GM12878 (cell line): ENCODE data around the gene ZMIZ1. TPM values are rescaled to one million over a fixed set of nuclear protein-coding genes. Genes with fewer than 3 reads are reported as not detected.

Experiments
- ATAC-seq: fragments of 200-7000 bp; cut with Tn5 transposase; 3 replicates; pipeline ENCODE4 v1.9.1; 2020; ENCODE audit warnings: mild to moderate bottlenecking, moderate library complexity
- BruUV-seq: library from RNA; stranded (reverse); fragments of 400-500 nt; replicated peaks from 2 replicates; lab custom pipeline; 2021; lab: Mats Ljungman, UMichigan
- CTCF ChIA-PET: fragments of 300-600 bp; sonication (Branson Sonifier 250); formaldehyde crosslinking; extraction: SDS; loops from one replicate; lab custom pipeline; 2021; ENCODE audit warnings: inconsistent platforms; lab: Yijun Ruan, JAX
- POLR2A ChIA-PET: fragments of 350-600 bp; formaldehyde crosslinking; extraction: SDS; loops from one replicate; lab custom pipeline; 2021; ENCODE audit warnings: inconsistent platforms; lab: Charles Lee
- RAD21 ChIA-PET: fragments of 300-600 bp; sonication (Branson Sonifier 250); formaldehyde crosslinking; loops from one replicate; lab custom pipeline; 2023; ENCODE audit warnings: antibody characterized with exemption; ENCODE audit not compliant: unreplicated experiment; lab: Charles Lee
- SMC1A ChIA-PET: fragments of 300-600 bp; sonication (Branson Sonifier 250); formaldehyde crosslinking; loops from one replicate; lab custom pipeline; 2023; ENCODE audit not compliant: unreplicated experiment, uncharacterized antibody; lab: Charles Lee
- DNase-seq: peaks from one replicate; pipeline ENCODE4 v3.0.0-alpha.2; 2011; ENCODE audit warnings: low read depth, low spot score
- FAIRE-seq: peaks from 3 replicates; lab custom pipeline; 2011; peaks lifted over from hg19 to GRCh38; lab: Jason Lieb, UNC
- H2AFZ ChIP-seq: 2 replicates; pipeline ENCODE4 v1.6.0; 2011; ENCODE audit warnings: low read depth, low read length, control low read depth; ENCODE audit not compliant: control insufficient read depth
- H3K27ac ChIP-seq: 2 replicates; pipeline ENCODE4 v1.5.1; 2011; ENCODE audit warnings: control low read depth; ENCODE audit not compliant: control insufficient read depth, insufficient read depth
- H3K27me3 ChIP-seq, 2 experiments: replicated peaks in 1 of 2; 2 replicates each; pipeline versions ENCODE4 v1.6.0 to v1.6.1; 2011; ENCODE audit warnings: low read length in 1 of 2; ENCODE audit not compliant: control insufficient read depth in 2 of 2, insufficient read depth in 2 of 2
- H3K36me3 ChIP-seq, 2 experiments: 2 replicates each; pipeline ENCODE4 v1.5.1; 2011; ENCODE audit warnings: low read length in 1 of 2; ENCODE audit not compliant: control insufficient read depth in 2 of 2, insufficient read depth in 2 of 2
- H3K4me1 ChIP-seq: 2 replicates; pipeline ENCODE4 v1.6.1; 2011; ENCODE audit warnings: mild to moderate bottlenecking, low read length, moderate library complexity, mixed read lengths; ENCODE audit not compliant: control insufficient read depth, insufficient read depth
- H3K4me2 ChIP-seq: 2 replicates; pipeline ENCODE4 v1.6.0; 2011; ENCODE audit warnings: control low read depth; ENCODE audit not compliant: control insufficient read depth, insufficient read depth
- H3K4me3 ChIP-seq: fragments of 200-600 bp; sonication (generic); 2 replicates; pipeline ENCODE4 v1.5.1; 2016
- H3K79me2 ChIP-seq: 2 replicates; pipeline ENCODE4 v1.6.0; 2011; ENCODE audit warnings: low read length; ENCODE audit not compliant: control insufficient read depth, insufficient read depth
- H3K9ac ChIP-seq: 2 replicates; pipeline ENCODE4 v1.8.0; 2011; ENCODE audit warnings: low read length, control low read depth, mixed read lengths; ENCODE audit not compliant: control insufficient read depth, insufficient read depth
- H3K9me3 ChIP-seq: replicated peaks from 3 replicates; pipeline ENCODE4 v1.5.1; 2011; ENCODE audit warnings: mild to moderate bottlenecking, low read length; ENCODE audit not compliant: control insufficient read depth, insufficient read depth
- H4K20me1 ChIP-seq: 2 replicates; pipeline ENCODE4 v1.6.0; 2011; ENCODE audit not compliant: control insufficient read depth, insufficient read depth
- BHLHE40 ChIP-seq, 2 experiments: fragments of 450-650 bp in 1 of 2; IDR thresholded peaks; 2 replicates each; pipeline ENCODE4 v1.6.1; 2011 to 2017; ENCODE audit warnings: low read depth in 2 of 2, borderline replicate concordance in 1 of 2, improper control_type of control experiment in 1 of 2, low read length in 1 of 2, mild to moderate bottlenecking in 1 of 2
- GABPA ChIP-seq: IDR thresholded peaks from 2 replicates; pipeline ENCODE4 v1.6.1; 2014; ENCODE audit warnings: antibody characterized with exemption, low read depth, mild to moderate bottlenecking, inconsistent platforms
- GATAD2B ChIP-seq: fragments of 450-650 bp; conservative IDR thresholded peaks from 2 replicates; pipeline ENCODE4 v1.6.1; 2017; ENCODE audit warnings: low read depth, mild to moderate bottlenecking, moderate library complexity
- MAX ChIP-seq: IDR thresholded peaks from 2 replicates; pipeline ENCODE4 v1.6.1; 2012; ENCODE audit warnings: low read depth, low read length, improper control_type of control experiment
- PAX8 ChIP-seq: fragments of 450-650 bp; IDR thresholded peaks from 2 replicates; pipeline ENCODE4 v1.6.1; 2017; ENCODE audit warnings: mild to moderate bottlenecking, moderate library complexity
- PBX3 ChIP-seq: IDR thresholded peaks from 2 replicates; pipeline ENCODE4 v1.6.1; 2011; ENCODE audit warnings: mild to moderate bottlenecking, low read depth, low read length, moderate library complexity; ENCODE audit not compliant: insufficient replicate concordance
- RELA ChIP-seq: fragments of 450-650 bp; IDR thresholded peaks from 2 replicates; pipeline ENCODE4 v1.8.0; 2014; ENCODE audit warnings: borderline replicate concordance; ENCODE audit not compliant: partially characterized antibody
- RUNX3 ChIP-seq: IDR thresholded peaks from 2 replicates; pipeline ENCODE4 v1.6.1; 2012; ENCODE audit warnings: low read length, inconsistent platforms
- SP1 ChIP-seq: IDR thresholded peaks from one replicate; pipeline ENCODE4 v1.6.1; 2011; ENCODE audit warnings: low read depth, low read length
- WRNIP1 ChIP-seq: IDR thresholded peaks from 2 replicates; pipeline ENCODE4 v1.6.1; 2011; ENCODE audit warnings: low read depth, low read length, improper control_type of control experiment, borderline replicate concordance
- WGBS: methylation state at CpG from one replicate; pipeline ENCODE4 v1.1.6; 2016; ENCODE audit warnings: low lambda C conversion rate; ENCODE audit not compliant: insufficient replicate concordance, insufficient coverage; ENCODE audit errors: missing lambda C conversion rate; 5-methylcytosine and 5-hydroxymethylcytosine counted together
- in situ Hi-C: fragments of 300-500 bp; cut with MboI; formaldehyde crosslinking; loops from 9 replicates; pipeline ENCODE4 v1.14.3; 2018; ENCODE audit warnings: mixed read lengths
- intact Hi-C: fragments of 100-400 bp; cut with micrococcal nuclease; formaldehyde crosslinking; loops from one replicate; pipeline ENCODE4 v1.14.2; 2022; ENCODE audit not compliant: unreplicated experiment
- polyA plus RNA-seq, 11 experiments: library from polyadenylated mRNA; depleted of rRNA in 4 of 11; unstranded in 6 of 11; stranded (reverse) in 5 of 11; fragments of >200 nt; fragmentation: Nextera tagmentation in 4 of 11; fragmentation: Illumina TruSeq in 1 of 11; extraction: Ambion mirVana in 4 of 11; extraction: Trizol in 1 of 11; gene quantifications; 1 replicate in 1 of 11; 2 replicates in 10 of 11; pipeline versions ENCODE4 v1.2.1 to v1.2.3, GENCODE V29; 2011 to 2016; ENCODE audit warnings: inconsistent platforms in 2 of 11, missing spikeins in 2 of 11, low read depth in 1 of 11
- total RNA-seq, 4 experiments: library from RNA; depleted of rRNA in 3 of 4; stranded (reverse); fragments of >200 nt in 3 of 4; fragmentation: Illumina TruSeq in 1 of 4; extraction: Trizol in 1 of 4; gene quantifications; 2 replicates each; pipeline versions ENCODE4 v1.2.1 to v1.2.3, GENCODE V29; 2013 to 2021
- TF ChIP-seq, protein P1 (sequence below): fragments of 450-650 bp; IDR thresholded peaks from 2 replicates; pipeline ENCODE4 v1.6.1; 2017; ENCODE audit warnings: antibody characterized with exemption, mild to moderate bottlenecking, moderate library complexity

Gene ZMIZ1
- total and polyA plus RNA-seq, 10 of the 15 experiments (the other 5 are each of a cell fraction or from before 2014, with no cell fraction given), result 3.1 to 82.3 (median 14.9) TPM

- WGBS, result 10% methylated on average over 4 of the region's 4 CpGs
- ChIA-PET POLR2A (no interaction called here), RAD21 (no interaction called here)
These were observed 157.9 kb downstream of the ZMIZ1 start for GRCh38 chr10:79226391-79227245.

More at GRCh38 chr10:79226391-79227245, 157.9 kb downstream of the ZMIZ1 start:
- TF ChIP-seq SP1 (no peak), BHLHE40 (IDR thresholded peaks at IDR 0.05; ENCODE audit: borderline replicate concordance in 1 of 2, low read depth in 2 of 2, low read length in 1 of 2) (no peak), PBX3 (no peak), RUNX3 (no peak), RELA (no peak), GABPA (no peak), MAX (no peak), WRNIP1 (no peak), GATAD2B (no peak), PAX8 (no peak)
- TF ChIP-seq, protein P1, sequence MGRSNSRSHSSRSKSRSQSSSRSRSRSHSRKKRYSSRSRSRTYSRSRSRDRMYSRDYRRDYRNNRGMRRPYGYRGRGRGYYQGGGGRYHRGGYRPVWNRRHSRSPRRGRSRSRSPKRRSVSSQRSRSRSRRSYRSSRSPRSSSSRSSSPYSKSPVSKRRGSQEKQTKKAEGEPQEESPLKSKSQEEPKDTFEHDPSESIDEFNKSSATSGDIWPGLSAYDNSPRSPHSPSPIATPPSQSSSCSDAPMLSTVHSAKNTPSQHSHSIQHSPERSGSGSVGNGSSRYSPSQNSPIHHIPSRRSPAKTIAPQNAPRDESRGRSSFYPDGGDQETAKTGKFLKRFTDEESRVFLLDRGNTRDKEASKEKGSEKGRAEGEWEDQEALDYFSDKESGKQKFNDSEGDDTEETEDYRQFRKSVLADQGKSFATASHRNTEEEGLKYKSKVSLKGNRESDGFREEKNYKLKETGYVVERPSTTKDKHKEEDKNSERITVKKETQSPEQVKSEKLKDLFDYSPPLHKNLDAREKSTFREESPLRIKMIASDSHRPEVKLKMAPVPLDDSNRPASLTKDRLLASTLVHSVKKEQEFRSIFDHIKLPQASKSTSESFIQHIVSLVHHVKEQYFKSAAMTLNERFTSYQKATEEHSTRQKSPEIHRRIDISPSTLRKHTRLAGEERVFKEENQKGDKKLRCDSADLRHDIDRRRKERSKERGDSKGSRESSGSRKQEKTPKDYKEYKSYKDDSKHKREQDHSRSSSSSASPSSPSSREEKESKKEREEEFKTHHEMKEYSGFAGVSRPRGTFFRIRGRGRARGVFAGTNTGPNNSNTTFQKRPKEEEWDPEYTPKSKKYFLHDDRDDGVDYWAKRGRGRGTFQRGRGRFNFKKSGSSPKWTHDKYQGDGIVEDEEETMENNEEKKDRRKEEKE, result no peak
- H3K36me3 ChIP-seq, result no peaks in the 10 kb centered on the region
- ChIA-PET CTCF (interaction anchor here (0.6 kb wide), 1 partner anchor 148 kb away, joined by 5 read pairs; no protein-coding TSS in a partner anchor), SMC1A (interaction anchor here (1.6 kb wide), 1 partner anchor 15 kb away, joined by 3 read pairs; no protein-coding TSS in a partner anchor)
- BruUV-seq, result no TSS peak
- H3K9me3 ChIP-seq, result no peaks in the 10 kb centered on the region
- no peak overlapping the region for H3K4me3 ChIP-seq
- ATAC-seq, result no peak
- peaks cover 11% of the 10 kb centered on the region for H3K4me1 ChIP-seq
- in situ Hi-C loops, result no loop called here
- no peaks in the 10 kb centered on the region for H3K79me2 ChIP-seq
- no peak overlapping the region for H3K4me2 ChIP-seq
- peaks cover 0 to 2% of the 10 kb centered on the region in 2 experiments; a peak in 1 of 4 replicates for H3K27me3 ChIP-seq
- no peak for FAIRE-seq
- no peak overlapping the region for H3K9ac ChIP-seq
- H4K20me1 ChIP-seq, result no peaks in the 10 kb centered on the region
- no peak overlapping the region for H2AFZ ChIP-seq
- intact Hi-C loops, result no loop called here
- no peak for DNase-seq
- no peak overlapping the region for H3K27ac ChIP-seq
